Stimulated activated naive CD8-positive, alpha-beta T cell treated with anti-CD3 and anti-CD28 coated beads, Interleukin-15, amount 100 ng/mL, for 72 hours (primary cell): ENCODE measurements around the gene ANP32D.
A peak's percentile ranks its signal among the peaks of the same experiment; 100 is the strongest.
"Not testable (repeated sequence)": the region's sequence is repeated elsewhere in the genome, so short reads cannot be mapped to it uniquely, and the experiment has no call there.

Experiments used
- ATAC-seq: fragments of 150-1000 bp; cut with Tn5 transposase; 2 replicates; pipeline ENCODE4 v1.10.0; 2021; ENCODE audit warnings: mild to moderate bottlenecking, moderate library complexity
- DNase-seq, 2 donors: peaks; one replicate each; pipeline ENCODE4 v3.0.0; 2021 to 2022
- H3K27ac Mint-ChIP-seq, 2 donors: one replicate each; pipeline ENCODE4 v1.8.0; 2022; ENCODE audit warnings: mild to moderate bottlenecking in 2 of 2, mixed read lengths in 2 of 2, moderate library complexity in 2 of 2
- H3K27me3 Mint-ChIP-seq: one replicate; pipeline ENCODE4 v1.8.0; 2022; ENCODE audit warnings: mixed read lengths
- H3K4me1 Mint-ChIP-seq: one replicate; pipeline ENCODE4 v1.8.0; 2022; ENCODE audit warnings: mild to moderate bottlenecking, mixed read lengths
- H3K4me3 Mint-ChIP-seq, 2 donors: one replicate each; pipeline ENCODE4 v1.8.0; 2022; ENCODE audit warnings: mild to moderate bottlenecking in 2 of 2, mixed read lengths in 2 of 2, moderate library complexity in 1 of 2
- H3K9me3 Mint-ChIP-seq, 2 donors: one replicate each; pipeline ENCODE4 v1.8.0; 2022; ENCODE audit warnings: mixed read lengths in 2 of 2

ANP32D gene

DNA sequence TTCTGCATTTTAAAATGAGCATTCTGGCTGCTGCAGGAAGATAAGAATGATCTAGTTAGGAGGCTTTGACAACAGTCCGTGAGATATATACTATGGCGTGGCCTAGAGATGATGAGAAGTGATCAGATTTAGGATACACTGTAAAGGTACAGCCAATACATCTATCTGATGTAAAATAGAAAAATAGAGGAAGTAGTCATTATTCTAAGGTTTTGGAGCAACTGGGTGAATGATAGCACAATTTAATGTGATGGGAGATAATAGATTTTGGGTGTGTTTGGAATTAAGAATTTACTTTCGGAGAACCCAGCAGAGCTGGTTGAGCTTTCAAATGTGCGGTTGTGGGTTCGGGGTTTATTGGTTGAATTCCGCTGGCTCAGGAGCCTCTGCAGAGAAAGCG, at the start of gene ANP32D:
Gene ANP32D, plus strand, starts transcription at position 301 of the 400 bp plus-strand sequence. CDS start 106 bp downstream, outside the sequence.
- Mint-ChIP-seq H3K4me1 (no peaks in the 10 kb centered on the region), H3K27me3 (peaks cover 30% of the 10 kb centered on the region), H3K4me3 (no peak within 1 kb of the TSS), H3K27ac (no peak within 1 kb of the TSS), H3K9me3 (peaks cover 42 to 57% of the 10 kb centered on the region in 2 donors)
- DNase-seq (no peak), ATAC-seq (no peak)

DNA sequence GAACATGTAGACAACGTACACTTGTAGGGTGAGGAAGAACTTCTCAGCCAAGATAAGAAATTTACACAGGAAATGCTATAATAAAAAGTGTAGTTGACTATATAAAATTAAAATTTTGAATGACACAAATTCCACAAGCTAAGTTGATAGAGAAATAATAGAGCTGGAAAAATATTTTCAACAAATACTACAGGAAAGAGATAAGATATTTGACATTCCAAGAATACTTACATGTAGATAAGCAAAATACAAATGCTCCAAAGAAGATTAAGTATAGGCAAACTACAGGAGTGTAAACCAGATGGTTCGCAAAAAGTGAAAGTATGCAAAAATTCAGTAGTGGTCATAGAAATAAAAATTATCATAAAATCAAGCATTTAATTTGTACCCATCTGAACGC, 49.2 kb upstream of the ANP32D start:
- Mint-ChIP-seq H3K9me3 (peaks cover 13 to 16% of the 10 kb centered on the region in 2 donors), H3K4me1 (peaks cover 4% of the 10 kb centered on the region)

DNA sequence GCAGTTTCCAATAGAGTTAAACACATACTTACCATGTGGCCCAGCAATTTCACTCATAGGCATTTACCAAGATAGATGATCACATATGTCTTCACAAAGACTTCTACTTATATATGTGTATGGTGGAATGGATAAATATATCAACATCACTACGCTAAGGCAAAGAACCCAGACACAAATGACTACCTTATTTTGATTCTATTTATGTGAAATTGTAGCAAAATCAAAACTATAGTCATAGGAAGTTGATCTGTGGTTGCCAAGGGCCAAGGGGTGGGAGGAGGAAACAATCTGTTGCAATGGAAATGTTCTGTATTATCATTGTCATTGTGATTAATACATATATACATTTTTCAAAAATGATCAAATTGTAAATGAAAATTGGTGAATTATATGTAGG, 47.7 kb upstream of the ANP32D start:
- DNase-seq, result no peak
- Mint-ChIP-seq H3K27me3 (no peaks in the 10 kb centered on the region), H3K4me1 (peaks cover 7% of the 10 kb centered on the region), H3K27ac (no peak overlapping the region), H3K4me3 (no peak overlapping the region), H3K9me3 (peaks cover 12 to 28% of the 10 kb centered on the region in 2 donors)
- ATAC-seq, result no peak

More for the DNA sequence above, 49.2 kb upstream of the ANP32D start:
- Mint-ChIP-seq H3K27ac (no peak overlapping the region), H3K27me3 (no peaks in the 10 kb centered on the region), H3K4me3 (no peak overlapping the region)
- DNase-seq (no peak), ATAC-seq (no peak)

DNA sequence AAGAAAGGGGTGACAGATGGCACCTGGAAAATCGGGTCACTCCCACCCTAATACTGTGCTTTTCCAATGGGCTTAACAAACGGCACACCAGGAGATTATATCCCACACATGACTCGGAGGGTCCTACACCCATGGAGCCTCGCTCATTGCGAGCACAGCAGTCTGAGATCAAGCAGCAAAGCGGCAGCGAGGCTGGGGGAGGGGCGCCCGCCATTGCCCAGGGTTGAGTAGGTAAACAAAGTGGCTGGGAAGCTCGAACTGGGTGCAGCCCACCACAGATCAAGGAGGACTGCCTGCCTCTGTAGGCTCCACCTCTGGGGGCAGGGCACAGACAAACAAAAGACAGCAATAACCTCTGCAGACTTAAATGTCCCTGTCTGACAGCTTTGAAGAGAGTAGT, 38.3 kb upstream of the ANP32D start:
- not testable (repeated sequence) for ATAC-seq, H3K27ac Mint-ChIP-seq, H3K4me3 Mint-ChIP-seq, H3K4me1 Mint-ChIP-seq, DNase-seq, H3K27me3 Mint-ChIP-seq
- H3K9me3 Mint-ChIP-seq, result peaks cover 8 to 36% of the 10 kb centered on the region in 2 donors

DNA sequence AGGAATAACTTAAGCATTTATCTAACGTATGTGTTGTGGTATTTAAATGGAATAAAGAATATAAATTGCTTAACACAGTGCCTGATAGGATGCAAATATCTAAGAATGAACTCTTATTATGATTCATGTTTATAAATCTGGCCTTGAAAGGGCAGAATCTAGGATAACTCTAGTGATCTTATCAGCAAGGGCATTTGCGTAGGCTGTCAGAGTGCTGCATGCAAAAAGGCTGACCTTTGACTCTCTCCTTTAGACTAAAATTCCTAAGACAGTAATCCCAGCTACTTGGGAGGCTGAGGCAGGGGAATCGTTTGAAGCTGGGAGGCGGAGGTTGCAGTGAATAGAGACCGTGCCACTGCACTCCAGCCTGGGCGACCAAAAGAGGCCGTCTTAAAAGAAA, 31.3 kb upstream of the ANP32D start:
- ATAC-seq, result no peak
- H3K4me1 Mint-ChIP-seq, result peaks cover 7% of the 10 kb centered on the region
- no peaks in the 10 kb centered on the region for H3K27me3 Mint-ChIP-seq
- no peak overlapping the region for H3K27ac Mint-ChIP-seq
- H3K4me3 Mint-ChIP-seq, result no peak overlapping the region
- H3K9me3 Mint-ChIP-seq, result peaks cover 5 to 8% of the 10 kb centered on the region in 2 donors
- DNase-seq, result no peak

DNA sequence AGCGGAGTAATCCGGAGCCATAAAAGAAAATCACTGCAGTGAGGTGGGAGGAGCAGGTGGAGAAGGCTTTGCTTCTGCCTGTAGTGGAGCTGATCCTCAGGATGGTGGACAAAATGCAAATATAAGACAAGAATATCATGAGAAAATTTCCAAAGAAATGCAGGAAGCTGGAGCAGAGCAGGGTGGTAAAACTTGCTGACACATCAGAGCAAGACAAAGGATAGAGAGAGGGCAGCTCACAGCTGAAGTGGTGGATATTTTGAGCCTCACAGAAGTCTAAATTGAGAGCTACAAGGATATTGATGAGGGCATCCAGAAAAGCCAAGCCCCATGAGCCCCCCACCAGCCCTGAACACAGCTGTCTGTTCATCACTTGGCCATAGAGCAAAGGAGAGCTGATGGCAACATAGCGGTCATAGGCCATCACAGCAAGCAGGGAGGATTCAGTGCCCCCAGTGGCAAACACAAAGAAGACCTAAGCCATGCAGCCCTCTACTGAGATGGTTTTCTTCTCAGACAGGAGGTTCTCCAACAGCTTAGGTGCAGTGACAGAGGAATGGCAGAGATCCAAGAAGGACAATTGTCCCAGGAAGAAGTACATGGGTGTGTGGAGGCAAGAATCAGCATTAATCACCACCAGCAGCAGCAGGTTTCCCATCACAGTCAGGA, 30.0 kb upstream of the ANP32D start:
- Mint-ChIP-seq H3K4me1 (peaks cover 10% of the 10 kb centered on the region), H3K9me3 (no peaks in the 10 kb centered on the region), H3K27me3 (no peaks in the 10 kb centered on the region), H3K27ac (peak overlapping the region; percentile 3 to 70), H3K4me3 (no peak overlapping the region)
- ATAC-seq, result no peak
- DNase-seq, result no peak

DNA sequence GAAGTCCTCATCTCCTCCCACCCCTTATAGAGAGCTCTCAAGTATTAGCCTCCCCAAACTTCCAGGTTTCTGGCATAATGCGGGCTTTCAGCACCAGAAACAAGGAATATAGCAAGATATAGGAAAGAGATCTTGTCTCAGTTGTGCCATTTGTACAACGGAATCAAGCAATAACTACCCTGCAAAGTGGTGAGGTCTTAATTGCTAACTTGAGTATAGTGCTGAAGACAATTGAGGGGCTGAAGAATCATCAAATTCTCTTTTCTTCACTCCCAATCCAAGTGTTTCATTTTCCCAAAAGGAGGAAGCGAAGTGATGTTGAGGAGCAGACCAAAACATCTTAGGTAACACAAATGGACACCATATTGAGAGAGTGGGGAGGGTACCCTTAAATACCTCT, 26.8 kb upstream of the ANP32D start:
- no peak overlapping the region for H3K4me3 Mint-ChIP-seq
- DNase-seq, result no peak
- peaks cover 10% of the 10 kb centered on the region for H3K4me1 Mint-ChIP-seq
- ATAC-seq, result no peak
- no peak overlapping the region for H3K27ac Mint-ChIP-seq
- peaks cover 9 to 10% of the 10 kb centered on the region in 2 donors for H3K9me3 Mint-ChIP-seq
- peaks cover 2% of the 10 kb centered on the region for H3K27me3 Mint-ChIP-seq

DNA sequence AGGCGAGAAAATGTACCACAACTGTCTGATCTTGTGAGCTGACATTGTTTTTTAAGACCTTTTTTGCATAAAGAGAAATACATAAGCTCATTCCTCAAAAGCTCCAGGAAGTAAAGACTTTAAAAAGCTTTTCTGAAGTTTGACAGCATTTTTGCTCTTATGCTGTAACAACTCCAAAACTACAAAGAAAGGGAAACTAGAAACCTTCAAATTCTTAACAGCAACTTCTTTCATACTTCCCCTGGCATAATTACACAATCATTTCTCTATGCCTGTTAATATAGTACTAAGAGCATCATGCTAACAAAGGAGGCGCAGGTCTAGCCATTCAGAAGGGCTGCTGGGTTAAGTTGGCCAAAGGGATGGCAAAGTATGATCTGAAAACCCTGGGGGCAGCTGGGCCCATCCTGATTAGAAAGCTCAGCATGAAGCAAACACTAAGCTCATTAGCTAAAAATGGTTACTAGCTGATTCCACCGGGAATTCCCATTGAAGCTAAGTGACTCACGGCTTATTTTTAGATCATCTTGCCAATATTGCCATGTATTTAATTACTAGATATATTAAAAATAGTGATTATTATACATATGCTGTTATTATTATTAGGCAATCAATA, 26.1 kb upstream of the ANP32D start:
- no peak overlapping the region for H3K4me3 Mint-ChIP-seq
- DNase-seq, result no peak
- no peak overlapping the region for H3K27ac Mint-ChIP-seq
- ATAC-seq, result no peak
- H3K9me3 Mint-ChIP-seq, result peaks cover 11 to 15% of the 10 kb centered on the region in 2 donors
- peaks cover 10% of the 10 kb centered on the region for H3K4me1 Mint-ChIP-seq
- H3K27me3 Mint-ChIP-seq, result peaks cover 6% of the 10 kb centered on the region

DNA sequence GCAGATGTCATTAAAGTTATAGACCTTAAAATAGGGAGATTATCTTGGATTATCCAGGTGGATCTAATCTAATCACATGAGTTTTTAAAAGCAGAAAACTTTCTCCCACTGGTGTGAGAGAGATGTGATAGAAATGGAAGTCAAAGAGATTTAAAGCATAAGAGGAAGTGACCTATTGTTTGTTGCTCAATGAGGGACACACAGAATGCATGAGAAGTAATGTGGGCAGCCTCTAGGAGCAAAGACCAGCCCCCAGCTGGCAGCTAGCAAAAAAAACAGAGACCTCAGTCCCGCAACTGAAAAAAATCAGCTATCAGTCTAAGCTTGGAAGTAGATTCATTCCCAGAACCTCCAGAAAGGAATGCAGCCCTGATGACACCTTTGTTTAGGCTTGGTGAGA, 24.6 kb upstream of the ANP32D start:
- H3K9me3 Mint-ChIP-seq, result peaks cover 11 to 15% of the 10 kb centered on the region in 2 donors
- H3K4me3 Mint-ChIP-seq, result no peak overlapping the region
- H3K27ac Mint-ChIP-seq, result no peak overlapping the region
- ATAC-seq, result no peak
- H3K27me3 Mint-ChIP-seq, result peaks cover 6% of the 10 kb centered on the region
- DNase-seq, result no peak
- peaks cover 10% of the 10 kb centered on the region for H3K4me1 Mint-ChIP-seq

DNA sequence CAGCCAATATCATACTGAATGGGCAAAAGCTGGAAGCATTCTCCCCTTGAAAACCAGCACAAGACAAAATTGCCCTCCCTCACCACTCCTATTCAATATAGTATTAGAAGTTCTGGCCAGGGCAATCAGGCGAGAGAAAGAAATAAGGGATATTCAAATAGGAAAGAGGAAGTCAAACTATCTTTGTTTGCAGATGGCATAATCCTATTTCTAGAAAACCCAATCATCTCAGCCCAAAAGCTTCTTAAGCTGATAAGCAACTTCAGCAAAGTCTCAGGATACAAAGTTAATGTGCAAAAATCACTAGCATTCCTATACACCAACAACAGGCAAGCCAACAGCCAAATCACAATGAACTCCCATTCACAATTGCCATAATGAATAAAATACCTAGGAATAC, 21.0 kb upstream of the ANP32D start:
- Mint-ChIP-seq H3K27ac (no peak overlapping the region), H3K9me3 (peaks cover 11 to 15% of the 10 kb centered on the region in 2 donors), H3K4me3 (no peak overlapping the region), H3K27me3 (peaks cover 6% of the 10 kb centered on the region), H3K4me1 (no peaks in the 10 kb centered on the region)
- ATAC-seq (no peak), DNase-seq (no peak)

DNA sequence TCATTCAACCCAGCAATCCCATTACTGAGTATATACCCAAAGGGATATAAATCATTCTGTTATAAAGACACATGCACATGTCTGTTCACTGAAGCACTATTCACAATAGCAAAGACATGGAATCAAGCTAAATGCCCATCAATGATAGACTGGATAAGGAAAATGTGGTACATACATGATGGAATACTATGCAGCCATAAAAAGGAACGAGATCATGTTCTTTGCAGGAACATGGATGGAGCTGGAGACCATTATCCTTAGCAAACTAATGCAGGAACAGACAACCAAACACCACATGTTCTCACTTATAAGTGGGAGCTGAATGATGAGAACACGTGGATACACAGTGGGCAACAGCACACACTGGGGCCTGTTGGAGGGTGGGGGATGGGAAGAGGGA, 19.4 kb upstream of the ANP32D start:
- not testable (repeated sequence) for H3K27ac Mint-ChIP-seq, ATAC-seq, H3K4me3 Mint-ChIP-seq, DNase-seq, H3K4me1 Mint-ChIP-seq, H3K27me3 Mint-ChIP-seq
- peaks cover 11 to 15% of the 10 kb centered on the region in 2 donors for H3K9me3 Mint-ChIP-seq

DNA sequence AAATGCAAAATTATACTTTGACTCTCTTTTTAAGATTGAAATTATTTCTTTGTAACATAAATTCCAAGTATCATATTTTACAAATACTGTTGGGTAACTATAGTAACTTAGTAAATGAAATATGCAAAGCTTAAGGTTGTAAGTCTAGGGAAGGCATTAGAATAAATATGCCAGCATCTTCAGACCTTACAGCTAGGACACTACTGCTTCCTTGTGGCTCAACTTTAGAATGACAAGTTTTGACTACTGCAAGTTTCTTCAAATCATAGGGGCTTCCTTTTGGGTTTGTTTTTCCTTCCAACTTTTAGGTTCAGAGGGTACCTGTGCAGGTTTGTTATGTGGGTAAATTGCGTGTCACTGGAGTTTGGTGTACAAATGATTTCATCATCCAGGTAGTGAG, 17.7 kb upstream of the ANP32D start:
- Mint-ChIP-seq H3K4me1 (no peaks in the 10 kb centered on the region), H3K27me3 (peaks cover 6% of the 10 kb centered on the region), H3K4me3 (no peak overlapping the region), H3K9me3 (peaks cover 11 to 13% of the 10 kb centered on the region in 2 donors), H3K27ac (no peak overlapping the region)
- ATAC-seq, result peak; percentile 50
- DNase-seq, result peak in 1 of 2 donors; percentile 1

DNA sequence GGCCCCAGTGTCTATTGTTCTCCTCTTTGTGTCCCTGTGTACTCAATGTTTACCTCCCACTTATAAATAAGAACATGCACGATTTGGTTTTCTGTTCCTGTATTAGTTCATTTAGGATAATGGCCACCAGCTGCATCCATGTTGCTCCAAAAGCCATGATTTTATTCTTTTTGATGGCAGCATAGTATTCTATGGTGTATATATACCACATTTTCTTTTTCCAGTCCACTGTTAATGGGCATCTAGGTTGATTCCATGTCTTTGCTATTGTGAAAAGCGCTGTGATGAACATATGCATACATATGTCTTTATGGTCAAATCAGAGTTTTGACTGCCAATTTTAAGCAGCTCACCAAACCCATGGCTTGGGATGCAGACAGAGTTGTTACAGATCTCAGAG, 17.2 kb upstream of the ANP32D start:
- Mint-ChIP-seq H3K27ac (no peak overlapping the region), H3K9me3 (peaks cover 6 to 9% of the 10 kb centered on the region in 2 donors), H3K4me3 (no peak overlapping the region), H3K4me1 (no peaks in the 10 kb centered on the region), H3K27me3 (peaks cover 6% of the 10 kb centered on the region)
- DNase-seq (no peak), ATAC-seq (no peak)

DNA sequence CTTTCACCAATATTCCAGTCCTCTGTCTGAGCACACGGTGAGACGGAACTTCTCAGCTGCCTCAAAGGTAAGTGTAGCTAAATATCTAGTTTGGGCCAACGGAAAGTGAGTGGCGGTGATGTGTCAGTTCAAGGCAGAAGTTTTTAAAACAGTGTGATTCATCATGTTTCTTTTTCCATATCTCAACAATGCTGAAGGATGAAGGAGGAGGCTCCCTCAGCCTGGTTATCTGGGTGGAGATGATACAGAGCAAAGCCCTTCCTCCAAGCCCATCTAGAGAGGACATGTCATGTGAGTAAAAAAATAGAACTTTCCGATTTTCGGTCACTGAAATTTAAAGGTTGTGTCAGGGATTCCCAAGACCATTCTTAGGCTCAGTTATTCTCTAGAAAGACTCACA, 13.1 kb upstream of the ANP32D start:
- no peaks in the 10 kb centered on the region for H3K27me3 Mint-ChIP-seq

DNA sequence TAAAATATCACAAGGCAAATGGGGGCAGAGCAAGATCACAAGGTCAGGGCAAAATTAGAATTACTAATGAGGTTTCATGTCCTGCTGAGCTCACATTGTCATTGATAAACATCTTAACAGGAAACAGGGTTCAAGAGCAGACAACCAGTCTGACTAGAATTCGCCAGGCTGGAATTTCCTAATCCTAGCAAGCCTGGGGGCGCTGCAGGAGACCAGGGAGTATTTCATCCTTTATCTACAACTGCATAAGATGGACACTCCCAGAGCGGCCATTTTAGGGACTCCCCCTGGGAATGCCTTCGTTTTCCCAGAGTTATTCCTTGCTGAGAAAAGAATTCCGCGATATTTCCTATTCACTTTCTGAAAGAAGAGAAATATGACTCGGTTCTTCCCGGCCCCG, 3.3 kb upstream of the ANP32D start:
- H3K27me3 Mint-ChIP-seq, result peaks cover 23% of the 10 kb centered on the region
- not testable (repeated sequence) for DNase-seq, H3K4me3 Mint-ChIP-seq, H3K4me1 Mint-ChIP-seq, ATAC-seq, H3K27ac Mint-ChIP-seq
- peaks cover 33 to 52% of the 10 kb centered on the region in 2 donors for H3K9me3 Mint-ChIP-seq

More for the DNA sequence above, 13.1 kb upstream of the ANP32D start:
- peak overlapping the region in 1 of 2 donors; percentile 14 for H3K27ac Mint-ChIP-seq
- no peaks in the 10 kb centered on the region for H3K4me1 Mint-ChIP-seq
- no peaks in the 10 kb centered on the region for H3K9me3 Mint-ChIP-seq
- H3K4me3 Mint-ChIP-seq, result no peak overlapping the region
- DNase-seq, result no peak
- ATAC-seq, result no peak

DNA sequence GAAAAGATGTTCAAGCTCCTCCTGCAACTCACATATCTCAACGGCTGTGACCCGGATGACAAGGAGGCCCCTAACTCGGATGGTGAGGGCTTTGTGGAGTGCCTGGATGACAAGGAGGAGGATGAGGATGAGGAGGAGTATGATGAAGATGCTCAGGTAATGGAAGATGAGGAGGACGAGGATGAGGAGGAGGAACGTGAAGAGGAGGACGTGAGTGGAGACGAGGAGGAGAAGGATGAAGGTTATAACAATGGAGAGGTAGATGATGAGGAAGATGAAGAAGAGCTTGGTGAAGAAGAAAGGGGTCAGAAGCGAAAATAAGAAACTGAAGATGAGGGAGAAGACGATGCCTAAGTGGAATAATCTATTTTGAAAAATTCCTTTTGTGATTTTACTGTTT, 702 bp downstream of the ANP32D start:
- ATAC-seq (no peak), DNase-seq (no peak)
- no peaks in the 10 kb centered on the region for H3K4me1 Mint-ChIP-seq
- H3K4me3 Mint-ChIP-seq, result no peak overlapping the region
- peaks cover 43 to 56% of the 10 kb centered on the region in 2 donors for H3K9me3 Mint-ChIP-seq
- peaks cover 31% of the 10 kb centered on the region for H3K27me3 Mint-ChIP-seq
- no peak overlapping the region for H3K27ac Mint-ChIP-seq
